Neuronal stem cell (in vitro differentiated cells): Measurements from ENCODE around the gene TMEM87A.

Source experiments
- DNase-seq: peaks from one replicate; pipeline ENCODE4 v3.0.0-alpha.2; 2013; ENCODE audit warnings: low spot score
- H2AFZ ChIP-seq: one replicate; pipeline ENCODE4 v1.6.1; 2013; ENCODE audit warnings: mild to moderate bottlenecking, low read length, inconsistent platforms
- H2AK5ac ChIP-seq: 2 replicates; pipeline ENCODE4 v1.6.1; 2013; ENCODE audit warnings: low read depth, mild to moderate bottlenecking, inconsistent platforms, low read length, moderate library complexity, mixed read lengths
- H2BK120ac ChIP-seq: 2 replicates; pipeline ENCODE4 v1.6.1; 2013; ENCODE audit warnings: low read depth, mild to moderate bottlenecking, inconsistent platforms, low read length, moderate library complexity, mixed read lengths
- H2BK12ac ChIP-seq: one replicate; pipeline ENCODE4 v1.6.1; 2013; ENCODE audit warnings: low read length, inconsistent platforms
- H2BK15ac ChIP-seq: 2 replicates; pipeline ENCODE4 v1.6.1; 2013; ENCODE audit warnings: mild to moderate bottlenecking, low read length, inconsistent platforms, mixed read lengths
- H2BK5ac ChIP-seq: one replicate; pipeline ENCODE4 v1.6.1; 2013; ENCODE audit warnings: inconsistent platforms, mild to moderate bottlenecking, low read length, moderate library complexity
- H3K14ac ChIP-seq: one replicate; pipeline ENCODE4 v1.6.1; 2013; ENCODE audit warnings: low read length, inconsistent platforms
- H3K18ac ChIP-seq: 2 replicates; pipeline ENCODE4 v1.6.1; 2013; ENCODE audit warnings: low read length, inconsistent platforms
- H3K23ac ChIP-seq: 2 replicates; pipeline ENCODE4 v1.6.1; 2013; ENCODE audit warnings: low read depth, mild to moderate bottlenecking, mixed read lengths, low read length, inconsistent platforms; ENCODE audit not compliant: poor library complexity
- H3K27ac ChIP-seq: replicated peaks from 3 replicates; pipeline ENCODE4 v1.5.1; 2013; ENCODE audit warnings: low read length, inconsistent platforms
- H3K27me3 ChIP-seq, 3 experiments: 2 replicates each; pipeline ENCODE4 v1.6.1; 2013; ENCODE audit warnings: low read length in 3 of 3, mild to moderate bottlenecking in 2 of 3, inconsistent platforms in 1 of 3, low read depth in 1 of 3, mixed read lengths in 1 of 3, moderate library complexity in 1 of 3; ENCODE audit not compliant: control insufficient read depth in 3 of 3, insufficient read depth in 3 of 3
- H3K36me3 ChIP-seq, 2 donors: replicated peaks in 1 of 2; 2 replicates each; pipeline ENCODE4 v1.6.1; 2013; ENCODE audit warnings: low read length in 2 of 2; ENCODE audit not compliant: control insufficient read depth in 2 of 2, insufficient read depth in 2 of 2
- H3K4ac ChIP-seq: 2 replicates; pipeline ENCODE4 v1.6.1; 2013; ENCODE audit warnings: inconsistent platforms, mild to moderate bottlenecking, low read length, moderate library complexity
- H3K4me1 ChIP-seq, 2 donors: 1 replicate in 1 of 2; 2 replicates in 1 of 2; pipeline ENCODE4 v1.6.1; 2013; ENCODE audit warnings: low read length in 2 of 2, low read depth in 1 of 2; ENCODE audit not compliant: control insufficient read depth in 2 of 2, insufficient read depth in 1 of 2
- H3K4me2 ChIP-seq: one replicate; pipeline ENCODE4 v1.6.1; 2013; ENCODE audit warnings: mild to moderate bottlenecking, low read length, inconsistent platforms; ENCODE audit not compliant: insufficient read depth, poor library complexity, severe bottlenecking
- H3K4me3 ChIP-seq, 2 donors: 2 replicates each; pipeline ENCODE4 v1.5.1; 2013; ENCODE audit warnings: low read length in 2 of 2, mild to moderate bottlenecking in 2 of 2, inconsistent platforms in 1 of 2, moderate library complexity in 1 of 2
- H3K79me1 ChIP-seq: one replicate; pipeline ENCODE4 v1.6.1; 2013; ENCODE audit warnings: low read depth, mild to moderate bottlenecking, inconsistent platforms, low read length, moderate library complexity
- H3K9ac ChIP-seq: one replicate; pipeline ENCODE4 v1.6.1; 2013; ENCODE audit warnings: mild to moderate bottlenecking, low read depth, low read length, inconsistent platforms; ENCODE audit not compliant: poor library complexity
- H3K9me3 ChIP-seq, 2 donors: replicated peaks in 1 of 2; 2 replicates each; pipeline versions ENCODE3 to v1.6.1; 2013; ENCODE audit warnings: low read length in 2 of 2, mild to moderate bottlenecking in 2 of 2, inconsistent platforms in 1 of 2, low read depth in 1 of 2, mixed read lengths in 1 of 2, moderate library complexity in 1 of 2; ENCODE audit not compliant: control insufficient read depth in 2 of 2, insufficient read depth in 1 of 2
- H4K8ac ChIP-seq: one replicate; pipeline ENCODE4 v1.6.1; 2013; ENCODE audit warnings: low read depth, mild to moderate bottlenecking, inconsistent platforms, low read length, moderate library complexity
- H4K91ac ChIP-seq: one replicate; pipeline ENCODE4 v1.6.1; 2013; ENCODE audit warnings: low read length, low read depth, mild to moderate bottlenecking, inconsistent platforms; ENCODE audit not compliant: poor library complexity
- WGBS, 2 donors: extraction: QIAGEN DNeasy Blood & Tissue Kit; methylation state at CpG; one replicate each; pipeline ENCODE4 v1.1.7; 2013; ENCODE audit warnings: missing lambda C conversion rate in 2 of 2, mixed read lengths in 1 of 2; ENCODE audit not compliant: insufficient read length in 2 of 2, insufficient replicate concordance in 1 of 2; ENCODE audit errors: extremely low coverage in 2 of 2; 5-methylcytosine and 5-hydroxymethylcytosine counted together
- small RNA-seq: library from polyadenylated mRNA; stranded (forward); fragments of <200 nt; extraction: miRNeasy Mini kit (QIAGEN cat#:217004); gene quantifications from one replicate; pipeline ENCODE3, GENCODE V24; 2013; ENCODE audit not compliant: insufficient read depth

TMEM87A gene

DNA sequence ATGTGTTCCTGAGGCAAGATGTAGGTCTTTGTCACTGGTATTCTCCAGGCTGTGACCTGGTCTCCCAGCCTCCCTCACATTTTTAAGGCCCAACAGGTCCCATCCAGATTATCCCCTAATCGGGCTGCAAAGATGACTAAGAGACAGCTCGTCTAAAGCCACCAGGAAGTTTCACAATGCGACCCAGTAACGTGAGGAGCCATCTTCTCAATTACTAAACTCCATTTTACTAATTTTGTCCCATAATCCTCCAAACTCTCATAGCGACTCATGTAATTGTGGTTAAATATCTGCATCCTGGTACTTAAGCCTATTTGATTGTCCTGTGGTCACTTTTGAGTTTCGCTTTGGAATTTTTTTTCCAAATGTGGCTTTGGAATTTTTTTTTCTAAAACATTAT lies 108.1 kb downstream of the TMEM87A start:
- Histone ChIP-seq H3K4ac (no peak overlapping the region), H3K9ac (no peak overlapping the region), H3K18ac (no peak overlapping the region), H2BK15ac (no peak overlapping the region), H4K91ac (no peak overlapping the region), H3K23ac (no peak overlapping the region), H3K4me3 (no peak overlapping the region), H3K27ac (no peak overlapping the region), H2AFZ (no peak overlapping the region), H3K9me3 (no peaks in the 10 kb centered on the region), H3K27me3 (no peaks in the 10 kb centered on the region), H4K8ac (no peak overlapping the region), H2AK5ac (no peak overlapping the region), H3K79me1 (no peaks in the 10 kb centered on the region), H3K14ac (no peak overlapping the region), H2BK5ac (no peak overlapping the region), H2BK12ac (no peak overlapping the region), H3K4me2 (no peak overlapping the region), H3K4me1 (no peaks in the 10 kb centered on the region), H2BK120ac (no peak overlapping the region), H3K36me3 (peaks cover 50 to 100% of the 10 kb centered on the region in 2 donors)
- no peak for DNase-seq
- WGBS, 2 donors: no CpG with 5 or more reads among the region's 6 CpGs

DNA sequence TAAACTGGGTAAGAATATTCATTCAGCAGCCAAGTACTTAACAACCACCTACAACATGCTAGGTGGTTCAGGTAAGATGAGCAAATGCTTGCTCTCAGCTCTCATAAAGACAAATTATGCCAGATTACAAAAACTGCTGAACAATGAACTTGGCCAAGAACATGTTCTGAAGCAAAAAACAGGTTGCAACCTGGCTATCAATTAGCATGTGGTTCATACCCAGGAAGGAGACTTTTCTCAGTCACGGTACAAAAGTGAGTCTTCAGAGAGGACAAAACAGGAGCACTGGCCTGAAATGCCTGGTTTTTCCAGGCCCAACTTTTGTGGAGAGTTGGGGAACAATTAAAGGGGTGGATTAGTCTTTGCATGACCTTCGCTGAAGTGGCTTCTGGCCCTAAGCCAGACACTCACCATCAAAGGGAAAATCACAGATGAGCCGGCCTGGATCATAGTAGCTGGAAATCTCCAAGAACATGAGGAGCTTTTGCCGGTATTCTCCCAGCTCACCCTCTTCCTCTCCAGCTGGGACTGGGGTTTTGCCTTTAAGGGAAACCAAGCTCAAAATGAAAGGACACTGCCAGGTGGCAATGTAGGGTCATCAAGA lies 109.2 kb downstream of the TMEM87A start:
- Histone ChIP-seq H3K36me3 (peaks cover 56 to 100% of the 10 kb centered on the region in 2 donors), H3K27me3 (no peaks in the 10 kb centered on the region), H3K9me3 (no peaks in the 10 kb centered on the region), H4K91ac (no peak overlapping the region), H3K4me1 (no peaks in the 10 kb centered on the region), H2AFZ (no peak overlapping the region), H2BK5ac (no peak overlapping the region), H4K8ac (no peak overlapping the region), H2BK120ac (no peak overlapping the region), H3K4me2 (no peak overlapping the region), H2BK12ac (no peak overlapping the region), H3K4me3 (no peak overlapping the region), H3K4ac (no peak overlapping the region), H3K79me1 (no peaks in the 10 kb centered on the region), H3K14ac (no peak overlapping the region), H3K9ac (no peak overlapping the region), H3K23ac (no peak overlapping the region), H2AK5ac (no peak overlapping the region), H3K27ac (no peak overlapping the region), H3K18ac (no peak overlapping the region), H2BK15ac (no peak overlapping the region)
- WGBS, 2 donors: no CpG with 5 or more reads among the region's 4 CpGs
- no peak for DNase-seq

DNA sequence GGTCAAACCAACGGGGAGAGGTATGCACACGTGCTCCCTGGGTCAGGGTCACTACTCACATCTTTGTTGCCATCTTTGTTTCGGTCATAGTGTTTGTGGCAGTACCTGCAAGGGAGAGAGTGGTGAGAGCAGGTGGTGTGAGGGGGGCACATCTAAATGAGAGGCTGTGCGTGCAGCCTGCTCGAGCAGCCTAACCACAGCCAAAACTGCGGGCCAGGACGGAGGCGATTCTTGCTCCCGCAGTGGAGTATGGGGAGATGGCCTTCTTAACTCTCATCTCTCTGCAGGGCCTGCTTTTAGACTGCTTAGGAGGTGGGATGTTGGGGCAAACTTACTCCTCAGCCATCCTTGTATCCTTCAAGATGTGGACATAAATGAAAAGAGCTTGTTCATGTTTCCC lies 109.9 kb downstream of the TMEM87A start:
- Histone ChIP-seq H3K27ac (no peak overlapping the region), H3K4me2 (no peak overlapping the region), H3K9ac (peak overlapping the region; percentile 35), H3K14ac (no peak overlapping the region), H3K27me3 (no peaks in the 10 kb centered on the region), H4K91ac (no peak overlapping the region), H2BK5ac (no peak overlapping the region), H2AK5ac (no peak overlapping the region), H3K36me3 (peaks cover 57 to 100% of the 10 kb centered on the region in 2 donors), H3K18ac (no peak overlapping the region), H3K23ac (no peak overlapping the region), H3K4ac (no peak overlapping the region), H2BK12ac (no peak overlapping the region), H3K9me3 (no peaks in the 10 kb centered on the region), H2BK15ac (no peak overlapping the region), H2BK120ac (no peak overlapping the region), H3K79me1 (no peaks in the 10 kb centered on the region), H3K4me3 (peak overlapping the region in 1 of 2 donors; percentile 1), H4K8ac (no peak overlapping the region), H2AFZ (no peak overlapping the region), H3K4me1 (no peaks in the 10 kb centered on the region)
- WGBS, 2 donors: no CpG with 5 or more reads among the region's 9 CpGs
- DNase-seq: no peak

Small RNA genes lying within 50 kb of the gene (small RNA-seq; reads per million reads assigned to genes)
- gene MIR627: 21.3 reads per million, percentile 81 among the genes with 10 or more reads in this experiment
